Measurements from ENCODE around the gene LRRC74B.

Gene LRRC74B

DNA sequence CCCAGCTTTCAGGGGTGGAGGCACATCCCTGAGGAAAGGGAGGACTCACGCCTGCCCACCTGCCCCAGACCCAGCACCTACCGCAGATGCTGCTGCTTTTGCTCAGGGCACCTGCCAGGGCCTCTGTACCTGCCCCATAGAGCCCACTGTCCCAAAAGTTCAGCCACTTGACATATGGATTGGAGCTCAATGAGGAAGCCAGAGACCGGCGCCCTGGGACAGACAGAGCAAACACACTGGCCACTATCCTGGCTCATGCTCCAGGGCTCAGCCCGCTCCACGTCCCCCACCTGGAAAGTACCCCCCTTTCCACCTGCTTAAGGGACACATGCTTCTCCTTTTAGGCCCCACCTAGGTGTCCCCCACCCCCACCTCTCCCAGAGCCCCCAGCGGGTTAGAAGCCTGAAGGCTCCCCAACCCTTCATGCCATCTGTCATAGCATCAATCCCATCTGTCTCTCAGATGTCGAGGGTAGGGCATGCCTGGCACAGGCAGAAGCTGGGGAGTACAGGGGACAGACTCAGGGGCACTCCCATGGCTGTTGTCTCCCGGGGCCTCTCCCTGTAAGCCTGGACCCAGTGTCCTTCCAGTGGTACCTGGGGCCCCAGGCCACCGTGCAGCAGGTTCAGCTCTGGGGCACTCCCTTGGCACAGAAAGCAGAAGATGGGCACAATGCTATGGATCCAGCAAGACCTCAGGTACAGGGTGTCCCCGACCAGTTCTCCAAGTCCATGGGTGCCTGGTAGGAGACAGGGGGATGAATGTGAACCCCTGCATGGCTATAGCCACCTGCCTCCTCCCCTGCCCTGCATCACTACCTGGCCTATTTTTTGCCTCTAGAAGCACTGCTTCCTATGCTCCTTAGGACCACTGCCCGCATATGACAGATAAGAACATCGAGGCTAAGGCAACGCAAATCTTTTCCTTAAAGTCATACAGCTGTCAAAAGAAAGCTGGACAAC is 33.0 kb upstream of the LRRC74B start:
- Histone ChIP-seq H4K20me1 (ENCODE audit: low read depth, low read length) (no peaks in the 10 kb centered on the region), H3K9ac (ENCODE audit: low read length) (no peak overlapping the region), H3K27me3 (ENCODE audit: low read length) (no peaks in the 10 kb centered on the region), H3K9me3 (ENCODE audit: insufficient read depth, low read length) (no peaks in the 10 kb centered on the region), H3K27ac (ENCODE audit: low read depth, low read length) (no peak overlapping the region), H3K4me3 (ENCODE audit: insufficient read depth, low read length, poor library complexity, severe bottlenecking) (no peak overlapping the region), H3K4me2 (ENCODE audit: low read depth, low read length, poor library complexity, severe bottlenecking) (no peak overlapping the region), H3K36me3 (ENCODE audit: low read length) (no peaks in the 10 kb centered on the region), H2AFZ (ENCODE audit: low read depth, low read length, severe bottlenecking) (no peak overlapping the region), H3K9me2 (replicated peaks; ENCODE audit: insufficient read depth, low read length) (no peaks in the 10 kb centered on the region), H3F3A (ENCODE audit: insufficient read depth) (no peaks in the 10 kb centered on the region), H3K79me2 (ENCODE audit: insufficient read depth, low read length) (no peaks in the 10 kb centered on the region)
- TF ChIP-seq, protein P1, sequence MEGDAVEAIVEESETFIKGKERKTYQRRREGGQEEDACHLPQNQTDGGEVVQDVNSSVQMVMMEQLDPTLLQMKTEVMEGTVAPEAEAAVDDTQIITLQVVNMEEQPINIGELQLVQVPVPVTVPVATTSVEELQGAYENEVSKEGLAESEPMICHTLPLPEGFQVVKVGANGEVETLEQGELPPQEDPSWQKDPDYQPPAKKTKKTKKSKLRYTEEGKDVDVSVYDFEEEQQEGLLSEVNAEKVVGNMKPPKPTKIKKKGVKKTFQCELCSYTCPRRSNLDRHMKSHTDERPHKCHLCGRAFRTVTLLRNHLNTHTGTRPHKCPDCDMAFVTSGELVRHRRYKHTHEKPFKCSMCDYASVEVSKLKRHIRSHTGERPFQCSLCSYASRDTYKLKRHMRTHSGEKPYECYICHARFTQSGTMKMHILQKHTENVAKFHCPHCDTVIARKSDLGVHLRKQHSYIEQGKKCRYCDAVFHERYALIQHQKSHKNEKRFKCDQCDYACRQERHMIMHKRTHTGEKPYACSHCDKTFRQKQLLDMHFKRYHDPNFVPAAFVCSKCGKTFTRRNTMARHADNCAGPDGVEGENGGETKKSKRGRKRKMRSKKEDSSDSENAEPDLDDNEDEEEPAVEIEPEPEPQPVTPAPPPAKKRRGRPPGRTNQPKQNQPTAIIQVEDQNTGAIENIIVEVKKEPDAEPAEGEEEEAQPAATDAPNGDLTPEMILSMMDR (IDR thresholded peaks at IDR 0.05; ENCODE audit: insufficient read depth, low read length, poor library complexity, severe bottlenecking): no peak
- TF ChIP-seq EZH2phosphoT487 (conservative IDR thresholded peaks at IDR 0.05; ENCODE audit: low read length): no peak

DNA sequence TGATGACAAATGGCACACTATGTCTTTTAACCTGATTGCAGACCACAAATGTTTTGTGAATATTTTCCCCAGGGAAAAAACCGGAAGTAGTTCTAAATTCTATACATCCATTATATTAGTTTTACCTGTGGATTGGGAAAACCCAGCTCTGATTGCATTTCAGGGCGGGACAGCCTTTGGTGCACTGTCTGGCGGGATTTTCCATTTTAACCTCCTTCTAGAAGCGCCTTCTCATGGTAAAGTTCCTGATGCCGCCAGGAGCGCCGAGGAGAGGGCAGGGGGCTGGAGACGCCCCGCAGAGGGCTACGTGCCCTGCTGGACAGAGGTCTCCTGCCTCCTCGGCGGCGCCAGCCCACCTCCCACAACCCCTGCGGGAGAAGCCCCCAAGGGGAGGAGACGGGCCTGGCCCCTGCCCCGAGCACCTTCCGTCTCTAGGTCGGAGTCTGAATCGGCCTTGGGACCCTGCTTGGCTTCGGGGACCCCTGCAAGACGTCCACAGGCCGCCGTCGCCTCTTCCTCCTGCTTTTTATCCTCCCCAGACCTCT is 32.0 kb upstream of the LRRC74B start:
- Histone ChIP-seq H3K4me2 (ENCODE audit: low read depth, low read length, poor library complexity, severe bottlenecking) (peak overlapping the region; percentile 45), H3K27me3 (ENCODE audit: low read length) (no peaks in the 10 kb centered on the region), H3K4me3 (ENCODE audit: insufficient read depth, low read length, poor library complexity, severe bottlenecking) (no peak overlapping the region)

DNA sequence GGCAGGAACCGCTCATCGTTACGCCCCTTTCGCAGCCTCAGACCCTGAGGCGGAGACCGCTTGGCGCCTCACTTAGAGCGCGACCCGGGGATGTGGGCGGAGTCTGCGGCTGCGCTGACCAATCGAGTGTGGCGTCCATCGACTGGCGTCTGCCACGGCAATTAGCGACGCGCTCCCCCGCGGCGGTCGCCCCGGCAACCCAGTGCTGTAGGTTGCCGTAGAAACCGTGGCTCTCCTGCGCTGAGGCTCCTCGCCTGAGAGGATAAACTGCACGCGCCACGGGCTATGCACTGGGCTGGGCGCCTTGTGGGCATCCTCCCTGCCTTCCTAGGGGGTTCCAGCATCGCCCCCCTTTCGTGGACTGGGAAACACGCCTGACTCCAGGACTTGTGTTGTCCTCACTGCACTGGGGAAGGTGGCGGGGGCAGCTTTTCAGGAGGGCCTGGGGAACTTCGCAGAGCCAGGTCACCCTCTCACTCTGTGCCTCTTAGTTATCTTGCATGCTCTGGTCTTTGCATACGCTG is 31.5 kb upstream of the LRRC74B start:
- Histone ChIP-seq H2AFZ (ENCODE audit: low read depth, low read length, severe bottlenecking) (no peak overlapping the region), H3K79me2 (ENCODE audit: insufficient read depth, low read length) (no peaks in the 10 kb centered on the region), H3K27me3 (ENCODE audit: low read length) (no peaks in the 10 kb centered on the region), H3K36me3 (ENCODE audit: low read length) (no peaks in the 10 kb centered on the region), H3F3A (ENCODE audit: insufficient read depth) (no peaks in the 10 kb centered on the region), H3K4me2 (ENCODE audit: low read depth, low read length, poor library complexity, severe bottlenecking) (peak overlapping the region; percentile 45), H4K20me1 (ENCODE audit: low read depth, low read length) (no peaks in the 10 kb centered on the region), H3K9ac (ENCODE audit: low read length) (peak overlapping the region; percentile 31; the same call in 1 of the 2 replicates), H3K27ac (ENCODE audit: low read depth, low read length) (no peak overlapping the region), H3K9me2 (replicated peaks; ENCODE audit: insufficient read depth, low read length) (no peaks in the 10 kb centered on the region), H3K4me3 (ENCODE audit: insufficient read depth, low read length, poor library complexity, severe bottlenecking) (no peak overlapping the region), H3K9me3 (ENCODE audit: insufficient read depth, low read length) (no peaks in the 10 kb centered on the region)
- TF ChIP-seq EZH2phosphoT487 (conservative IDR thresholded peaks at IDR 0.05; ENCODE audit: low read length): no peak
- TF ChIP-seq, protein P1 (IDR thresholded peaks at IDR 0.05; ENCODE audit: insufficient read depth, low read length, poor library complexity, severe bottlenecking): no peak

More for the DNA sequence above, 32.0 kb upstream of the LRRC74B start:
- H3K9me3 ChIP-seq (ENCODE audit: insufficient read depth, low read length): no peaks in the 10 kb centered on the region
- TF ChIP-seq, protein P1 (IDR thresholded peaks at IDR 0.05; ENCODE audit: insufficient read depth, low read length, poor library complexity, severe bottlenecking): no peak
- TF ChIP-seq EZH2phosphoT487 (conservative IDR thresholded peaks at IDR 0.05; ENCODE audit: low read length): no peak
- no peaks in the 10 kb centered on the region for H4K20me1 ChIP-seq (ENCODE audit: low read depth, low read length)
- H2AFZ ChIP-seq (ENCODE audit: low read depth, low read length, severe bottlenecking): no peak overlapping the region
- no peaks in the 10 kb centered on the region for H3K36me3 ChIP-seq (ENCODE audit: low read length)
- no peaks in the 10 kb centered on the region for H3F3A ChIP-seq (ENCODE audit: insufficient read depth)
- no peak overlapping the region for H3K27ac ChIP-seq (ENCODE audit: low read depth, low read length)
- H3K9me2 ChIP-seq (replicated peaks; ENCODE audit: insufficient read depth, low read length): no peaks in the 10 kb centered on the region
- no peaks in the 10 kb centered on the region for H3K79me2 ChIP-seq (ENCODE audit: insufficient read depth, low read length)
- H3K9ac ChIP-seq (ENCODE audit: low read length): peak overlapping the region; percentile 31; the same call in 1 of the 2 replicates
